ENCODE data around the gene MYO3B.

- TF ChIP-seq CTCF (IDR thresholded peaks at IDR 0.05) (no peak), NFE2L1 (CRISPR knock-in tag; IDR thresholded peaks at IDR 0.05) (no peak), ATF3 (CRISPR knock-in tag; conservative IDR thresholded peaks at IDR 0.05) (no peak), ZNF121 (CRISPR knock-in tag; IDR thresholded peaks at IDR 0.05) (no peak), ETV6 (CRISPR knock-in tag; IDR thresholded peaks at IDR 0.05) (no peak), MYBL2 (CRISPR knock-in tag; IDR thresholded peaks at IDR 0.05) (no peak), ZBTB43 (CRISPR knock-in tag; IDR thresholded peaks at IDR 0.05) (no peak), NR2C2 (CRISPR knock-in tag; IDR thresholded peaks at IDR 0.05) (no peak), TP53 (CRISPR knock-in tag; IDR thresholded peaks at IDR 0.05) (no peak), USF1 (CRISPR knock-in tag; IDR thresholded peaks at IDR 0.05) (no peak), JUN (CRISPR knock-in tag; IDR thresholded peaks at IDR 0.05) (no peak)
- TF ChIP-seq, protein P1, sequence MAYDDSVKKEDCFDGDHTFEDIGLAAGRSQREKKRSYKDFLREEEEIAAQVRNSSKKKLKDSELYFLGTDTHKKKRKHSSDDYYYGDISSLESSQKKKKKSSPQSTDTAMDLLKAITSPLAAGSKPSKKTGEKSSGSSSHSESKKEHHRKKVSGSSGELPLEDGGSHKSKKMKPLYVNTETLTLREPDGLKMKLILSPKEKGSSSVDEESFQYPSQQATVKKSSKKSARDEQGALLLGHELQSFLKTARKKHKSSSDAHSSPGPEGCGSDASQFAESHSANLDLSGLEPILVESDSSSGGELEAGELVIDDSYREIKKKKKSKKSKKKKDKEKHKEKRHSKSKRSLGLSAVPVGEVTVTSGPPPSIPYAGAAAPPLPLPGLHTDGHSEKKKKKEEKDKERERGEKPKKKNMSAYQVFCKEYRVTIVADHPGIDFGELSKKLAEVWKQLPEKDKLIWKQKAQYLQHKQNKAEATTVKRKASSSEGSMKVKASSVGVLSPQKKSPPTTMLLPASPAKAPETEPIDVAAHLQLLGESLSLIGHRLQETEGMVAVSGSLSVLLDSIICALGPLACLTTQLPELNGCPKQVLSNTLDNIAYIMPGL (CRISPR knock-in tag; IDR thresholded peaks at IDR 0.05) = no peak
Observed at GRCh38 chr2:170271340-170271739, 93.4 kb downstream of the MYO3B start.

All from WTC11 (cell line).